MM.1S (cell line): ENCODE measurements around the gene DAB2IP.

ENCODE experiments used
- CTCF ChIP-seq: fragments of 300-600 bp; sonication (generic); IDR thresholded peaks from 2 replicates; pipeline ENCODE4 v1.5.1; 2016; ENCODE audit warnings: antibody characterized with exemption, low read length, mixed read lengths
- EZH2 ChIP-seq: fragments of 300-600 bp; sonication (generic); optimal IDR thresholded peaks from 2 replicates; pipeline ENCODE3; 2017; ENCODE audit warnings: low read depth, mild to moderate bottlenecking, antibody characterized with exemption, low read length, mixed read lengths
- EZH2phosphoT487 ChIP-seq: fragments of 300-600 bp; sonication (generic); IDR thresholded peaks from 2 replicates; pipeline ENCODE4 v1.6.1; 2018; ENCODE audit warnings: antibody characterized with exemption, low read length

GRCh38 chr9:121718084-121718483, 66.7 kb downstream of the DAB2IP start:
- no peak for TF ChIP-seq CTCF
- TF ChIP-seq EZH2: no peak
- no peak for TF ChIP-seq EZH2phosphoT487
